A673 (cell line): Measurements from ENCODE around the gene TRPC1. TPM values are rescaled to one million over a fixed set of nuclear protein-coding genes. Genes with fewer than 3 reads are reported as not detected.

Experiments
- BruUV-seq: library from RNA; stranded (reverse); fragments of 400-500 nt; replicated peaks from 2 replicates; lab custom pipeline; 2021; lab: Mats Ljungman, UMichigan
- CTCF ChIA-PET: fragments of 300-600 bp; sonication (Branson Sonifier 250); formaldehyde crosslinking; loops from one replicate; lab custom pipeline; 2022; ENCODE audit warnings: antibody characterized with exemption; lab: Charles Lee
- POLR2A ChIA-PET: fragments of 300-600 bp; sonication (Branson Sonifier 250); formaldehyde crosslinking; loops from one replicate; lab custom pipeline; 2022; ENCODE audit warnings: antibody characterized with exemption; ENCODE audit not compliant: low non-redundant PET; lab: Charles Lee
- DNase-seq: peaks from one replicate; pipeline ENCODE4 v3.0.0-alpha.2; 2015; ENCODE audit warnings: low spot score
- H3K27ac ChIP-seq: fragments of 200-600 bp; sonication (generic); 2 replicates; pipeline ENCODE4 v1.5.1; 2016; ENCODE audit warnings: mixed run types, low read depth, mild to moderate bottlenecking, mixed read lengths, antibody characterized with exemption, low read length; ENCODE audit not compliant: poor library complexity, severe bottlenecking
- H3K27me3 ChIP-seq: fragments of 200-600 bp; sonication (generic); replicated peaks from 2 replicates; pipeline ENCODE4 v1.6.1; 2017; ENCODE audit warnings: mixed run types, low read depth, mild to moderate bottlenecking, mixed read lengths, antibody characterized with exemption, low read length; ENCODE audit not compliant: insufficient read depth, poor library complexity
- H3K36me3 ChIP-seq: fragments of 200-600 bp; sonication (generic); 2 replicates; pipeline ENCODE4 v1.6.1; 2016; ENCODE audit warnings: mixed run types, mild to moderate bottlenecking, mixed read lengths, antibody characterized with exemption, low read length; ENCODE audit not compliant: insufficient read depth, poor library complexity, severe bottlenecking
- H3K4me1 ChIP-seq: fragments of 200-600 bp; sonication (generic); 2 replicates; pipeline ENCODE4 v1.6.1; 2017; ENCODE audit warnings: mixed run types, mild to moderate bottlenecking, mixed read lengths, antibody characterized with exemption, low read length; ENCODE audit not compliant: insufficient read depth, poor library complexity, severe bottlenecking
- H3K4me3 ChIP-seq: fragments of 200-600 bp; sonication (generic); 2 replicates; pipeline ENCODE4 v1.5.1; 2016; ENCODE audit warnings: low read depth, mixed run types, mild to moderate bottlenecking, mixed read lengths, low read length; ENCODE audit not compliant: poor library complexity, severe bottlenecking
- H3K9me3 ChIP-seq: fragments of 200-600 bp; sonication (generic); 2 replicates; pipeline ENCODE4 v1.6.1; 2016; ENCODE audit warnings: mixed run types, low read depth, mild to moderate bottlenecking, mixed read lengths, antibody characterized with exemption, low read length; ENCODE audit not compliant: poor library complexity, severe bottlenecking
- CTCF ChIP-seq: fragments of 300-800, 200-600 bp; sonication (generic); conservative IDR thresholded peaks from 2 replicates; pipeline ENCODE4 v1.5.1; 2017; ENCODE audit warnings: low read depth, mild to moderate bottlenecking, antibody characterized with exemption, low read length, moderate library complexity, mixed read lengths
- EZH2 ChIP-seq: fragments of 200-600 bp; sonication (generic); IDR thresholded peaks from 2 replicates; pipeline ENCODE4 v1.6.1; 2017; ENCODE audit warnings: borderline replicate concordance, low read depth, mild to moderate bottlenecking, mixed read lengths, antibody characterized with exemption, low read length; ENCODE audit not compliant: poor library complexity, severe bottlenecking
- intact Hi-C: fragments of 100-400 bp; cut with micrococcal nuclease; formaldehyde crosslinking; loops from one replicate; pipeline ENCODE4 v1.10.0; 2022; ENCODE audit not compliant: unreplicated experiment
- total RNA-seq: library from RNA; stranded (reverse); gene quantifications from 2 replicates; pipeline ENCODE4 v1.2.3, GENCODE V29; 2021

TRPC1 gene
- total RNA-seq, 1 experiment from 2014 or later: 0.88 TPM

GRCh38 chr3:142849148-142849547 is 125.3 kb downstream of the TRPC1 start:
- TF ChIP-seq CTCF: no peak
- TF ChIP-seq EZH2: no peak
- no TSS peak for BruUV-seq
- no peak overlapping the region for H3K4me3 ChIP-seq
- peaks cover 19% of the 10 kb centered on the region for H3K4me1 ChIP-seq
- H3K9me3 ChIP-seq: no peaks in the 10 kb centered on the region
- CTCF ChIA-PET: no interaction called here
- no peak for DNase-seq
- intact Hi-C loops: no loop called here
- no peak overlapping the region for H3K27ac ChIP-seq
- no peaks in the 10 kb centered on the region for H3K36me3 ChIP-seq
- no peaks in the 10 kb centered on the region for H3K27me3 ChIP-seq
- POLR2A ChIA-PET: no interaction called here

- peaks cover 19% of the 10 kb centered on the region for H3K4me1 ChIP-seq
- TF ChIP-seq CTCF (no peak), EZH2 (no peak)
- no peaks in the 10 kb centered on the region for H3K9me3 ChIP-seq
- ChIA-PET CTCF (interaction anchor here (0.6 kb wide), 1 partner anchor 150 kb away, joined by 8 read pairs; no protein-coding TSS in a partner anchor), POLR2A (no interaction called here)
- no TSS peak for BruUV-seq
- DNase-seq: peak; percentile 75
- no peaks in the 10 kb centered on the region for H3K36me3 ChIP-seq
- intact Hi-C loops: no loop called here
- H3K27me3 ChIP-seq: no peaks in the 10 kb centered on the region
- peak overlapping the region; percentile 10 for H3K27ac ChIP-seq
- H3K4me3 ChIP-seq: no peak overlapping the region
These were observed 126.7 kb downstream of the TRPC1 start for GRCh38 chr3:142850395-142851023.

GRCh38 chr3:142852009-142852408 is 128.2 kb downstream of the TRPC1 start:
- Histone ChIP-seq H3K4me3 (no peak overlapping the region), H3K27me3 (no peaks in the 10 kb centered on the region), H3K9me3 (no peaks in the 10 kb centered on the region), H3K4me1 (peaks cover 19% of the 10 kb centered on the region), H3K36me3 (no peaks in the 10 kb centered on the region), H3K27ac (no peak overlapping the region)
- no peak for TF ChIP-seq CTCF
- TF ChIP-seq EZH2: no peak
- DNase-seq: peak; percentile 20
- POLR2A ChIA-PET: interaction anchor here (0.7 kb wide), 1 partner anchor 322 kb away, joined by 5 read pairs; no protein-coding TSS in a partner anchor
- CTCF ChIA-PET: no interaction called here
- intact Hi-C loops: no loop called here
- BruUV-seq: no TSS peak
